Measurements from ENCODE around the gene EPHA2. TPM values are rescaled to one million over a fixed set of nuclear protein-coding genes. Genes with fewer than 3 reads are reported as not detected.
A peak's percentile ranks its signal among the peaks of the same experiment; 100 is the strongest.

EPHA2 gene
- polyA plus RNA-seq, 2 of the 4 experiments (the other 2 are of a cell fraction), result 59.3 to 93.2 TPM

DNA sequence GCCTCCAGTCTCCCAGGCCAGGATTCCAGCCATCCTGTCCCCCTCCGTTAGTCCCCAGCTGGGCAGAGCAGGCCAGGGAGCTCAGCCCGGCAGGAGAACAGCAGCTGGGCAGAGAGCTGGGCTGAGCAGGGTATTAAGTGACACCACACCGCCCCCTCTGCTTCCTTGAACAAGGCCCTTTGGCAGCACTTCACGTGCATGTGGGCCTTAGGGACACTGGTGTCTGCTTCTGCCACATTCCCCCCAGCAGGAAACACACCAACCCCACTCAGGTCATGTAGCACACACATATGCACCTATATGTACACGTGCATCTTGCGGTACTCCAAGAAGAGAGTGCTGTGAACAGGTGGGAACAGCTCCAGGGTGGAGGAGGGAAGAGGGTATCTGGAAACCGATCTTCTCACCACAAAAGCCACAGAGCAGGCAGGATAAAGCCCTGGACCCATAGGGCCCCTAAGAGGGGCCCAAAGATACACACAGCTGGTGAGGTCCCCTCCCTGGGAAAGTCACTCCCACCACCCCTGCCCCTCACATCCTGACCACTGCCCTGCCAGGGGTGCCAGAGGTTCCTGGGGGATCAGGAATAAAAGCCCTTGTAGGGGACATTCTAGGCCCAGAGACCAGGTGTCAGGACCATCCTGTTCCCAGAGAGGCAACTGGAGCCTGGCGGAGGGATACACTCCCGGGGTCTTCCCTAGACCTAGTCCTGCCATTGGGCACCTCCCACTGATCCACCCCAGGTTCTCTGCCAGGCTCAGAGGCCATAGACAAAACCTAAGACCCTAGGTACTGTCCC lies 4.5 kb downstream of the EPHA2 start (continued):
- TF ChIP-seq POLR2A (IDR thresholded peaks at IDR 0.05; ENCODE audit: low read length), result no peak
- TF ChIP-seq SREBF2 (IDR thresholded peaks at IDR 0.05), result no peak
- TF ChIP-seq, protein P1, sequence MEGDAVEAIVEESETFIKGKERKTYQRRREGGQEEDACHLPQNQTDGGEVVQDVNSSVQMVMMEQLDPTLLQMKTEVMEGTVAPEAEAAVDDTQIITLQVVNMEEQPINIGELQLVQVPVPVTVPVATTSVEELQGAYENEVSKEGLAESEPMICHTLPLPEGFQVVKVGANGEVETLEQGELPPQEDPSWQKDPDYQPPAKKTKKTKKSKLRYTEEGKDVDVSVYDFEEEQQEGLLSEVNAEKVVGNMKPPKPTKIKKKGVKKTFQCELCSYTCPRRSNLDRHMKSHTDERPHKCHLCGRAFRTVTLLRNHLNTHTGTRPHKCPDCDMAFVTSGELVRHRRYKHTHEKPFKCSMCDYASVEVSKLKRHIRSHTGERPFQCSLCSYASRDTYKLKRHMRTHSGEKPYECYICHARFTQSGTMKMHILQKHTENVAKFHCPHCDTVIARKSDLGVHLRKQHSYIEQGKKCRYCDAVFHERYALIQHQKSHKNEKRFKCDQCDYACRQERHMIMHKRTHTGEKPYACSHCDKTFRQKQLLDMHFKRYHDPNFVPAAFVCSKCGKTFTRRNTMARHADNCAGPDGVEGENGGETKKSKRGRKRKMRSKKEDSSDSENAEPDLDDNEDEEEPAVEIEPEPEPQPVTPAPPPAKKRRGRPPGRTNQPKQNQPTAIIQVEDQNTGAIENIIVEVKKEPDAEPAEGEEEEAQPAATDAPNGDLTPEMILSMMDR (IDR thresholded peaks at IDR 0.05), result no peak

DNA sequence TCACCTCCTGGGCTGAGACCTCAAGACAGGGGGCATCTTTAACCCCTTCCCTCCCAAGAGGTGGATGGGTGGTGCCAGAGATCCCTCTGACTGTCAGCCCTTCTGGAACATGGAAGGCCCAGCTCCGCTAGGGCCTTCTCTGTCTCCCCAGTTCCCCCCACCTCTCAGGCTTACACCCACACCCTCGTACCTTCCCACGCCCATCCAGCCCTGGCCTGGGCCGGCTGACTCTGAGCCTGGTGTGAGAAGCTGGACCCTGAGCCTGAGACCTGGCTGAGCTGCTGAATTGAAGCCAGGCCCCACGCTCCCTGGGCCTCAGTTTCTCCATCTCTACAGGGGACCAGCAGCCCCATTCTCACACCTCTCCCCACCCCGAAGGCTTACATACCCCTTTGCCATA lies 5.4 kb downstream of the EPHA2 start:
- FAIRE-seq, result no peak
- CTCF ChIA-PET, result interaction anchor here (1.1 to 16.2 kb wide), 3 partner anchors 9 to 73 kb away, joined by 3 to 222 read pairs (median 152); partner anchors contain the start of gene FAM131C

DNA sequence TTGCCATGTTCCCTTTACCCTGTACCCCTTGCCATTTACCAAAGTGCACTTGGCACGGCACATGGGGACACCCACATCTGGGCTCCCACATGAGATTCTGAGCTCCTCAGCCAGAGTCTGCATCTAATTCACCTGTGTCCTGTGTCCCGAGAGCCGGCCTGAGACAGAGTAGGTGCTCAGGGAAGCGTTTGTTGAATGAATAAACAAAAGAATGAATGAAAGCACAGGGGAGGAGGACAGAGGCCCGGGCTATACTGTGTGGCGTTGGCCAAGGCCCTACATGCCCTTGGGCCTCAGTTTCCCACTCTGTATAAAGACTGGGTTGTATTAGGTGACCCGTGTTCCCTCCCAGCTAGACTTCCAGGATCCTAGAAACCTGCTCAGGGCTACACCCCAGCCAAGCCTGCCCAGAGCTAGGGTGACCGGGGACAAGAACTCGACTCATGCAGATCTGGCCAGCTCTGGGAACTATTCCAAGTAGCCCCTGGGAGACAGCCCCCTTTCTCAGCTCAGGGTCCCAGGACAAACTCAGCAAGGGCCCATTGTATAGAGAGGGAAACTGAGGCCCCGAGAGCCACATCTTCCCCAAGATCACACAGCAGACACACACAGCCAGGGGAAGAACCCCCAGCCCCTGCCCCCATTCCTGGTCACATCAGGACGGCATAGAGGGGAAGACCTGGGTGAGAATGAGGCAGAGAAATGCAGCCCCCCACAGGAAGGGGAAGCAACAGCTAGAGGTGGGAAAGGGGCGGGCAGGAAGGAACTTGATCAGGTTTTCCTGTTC lies 6.0 kb downstream of the EPHA2 start:
- DNase-seq (ENCODE audit: low read depth in 1 of 2, low spot score in 1 of 2) (no peak), FAIRE-seq (no peak), ATAC-seq (no peak)
- no peaks in the 10 kb centered on the region for H3K9me3 ChIP-seq
- H3K4me1 ChIP-seq, result peaks cover 74% of the 10 kb centered on the region
- no peak overlapping the region for H3K4me3 ChIP-seq
- peak overlapping the region; percentile 97 to 100 for H3K27ac ChIP-seq
- WGBS (ENCODE audit: missing lambda C conversion rate), result 75% methylated on average over 12 of the region's 12 CpGs
- TF ChIP-seq JUN (IDR thresholded peaks at IDR 0.05) (0 out of 5 replicates have a peak, but pooled peaks of 1 of the 2 experiments have one; percentile 19), HOXB13 (CRISPR knock-in tag; IDR thresholded peaks at IDR 0.05; ENCODE audit: low read depth) (no peak)
- POLR2A ChIA-PET, result no interaction called here
- CTCF ChIA-PET, result interaction anchor here (1.2 to 16.2 kb wide), 3 partner anchors 36 to 72 kb away, joined by 3 to 222 read pairs (median 152); partner anchors contain the start of gene FAM131C
- peak overlapping the region; percentile 98 for H3K4me2 ChIP-seq

More for the DNA sequence above, 5.4 kb downstream of the EPHA2 start:
- peak overlapping the region; percentile 98 for H3K4me2 ChIP-seq
- TF ChIP-seq MAX (IDR thresholded peaks at IDR 0.05) (no peak), EP300 (IDR thresholded peaks at IDR 0.05) (no peak), ZFP36 (IDR thresholded peaks at IDR 0.05; ENCODE audit: borderline replicate concordance, partially characterized antibody) (no peak), ZC3H11A (IDR thresholded peaks at IDR 0.05) (no peak), ZSCAN20 (CRISPR knock-in tag; IDR thresholded peaks at IDR 0.05) (no peak), HMGXB4 (CRISPR knock-in tag; IDR thresholded peaks at IDR 0.05; ENCODE audit: borderline replicate concordance) (no peak), FOXS1 (CRISPR knock-in tag; IDR thresholded peaks at IDR 0.05) (no peak)
- H3K27ac ChIP-seq, result peak overlapping the region; percentile 97 to 100
- peaks cover 68% of the 10 kb centered on the region for H3K4me1 ChIP-seq
- POLR2A ChIA-PET, result interaction anchor here (1.8 kb wide), 1 partner anchor 33 kb away, joined by 4 read pairs; no protein-coding TSS in a partner anchor
- ATAC-seq (no peak), DNase-seq (ENCODE audit: low read depth in 1 of 2, low spot score in 1 of 2) (no peak)
- peak overlapping the region; percentile 93 for H3K4me3 ChIP-seq
- WGBS (ENCODE audit: missing lambda C conversion rate), result 67% methylated on average over 6 of the region's 6 CpGs
- H3K9me3 ChIP-seq, result no peaks in the 10 kb centered on the region

DNA sequence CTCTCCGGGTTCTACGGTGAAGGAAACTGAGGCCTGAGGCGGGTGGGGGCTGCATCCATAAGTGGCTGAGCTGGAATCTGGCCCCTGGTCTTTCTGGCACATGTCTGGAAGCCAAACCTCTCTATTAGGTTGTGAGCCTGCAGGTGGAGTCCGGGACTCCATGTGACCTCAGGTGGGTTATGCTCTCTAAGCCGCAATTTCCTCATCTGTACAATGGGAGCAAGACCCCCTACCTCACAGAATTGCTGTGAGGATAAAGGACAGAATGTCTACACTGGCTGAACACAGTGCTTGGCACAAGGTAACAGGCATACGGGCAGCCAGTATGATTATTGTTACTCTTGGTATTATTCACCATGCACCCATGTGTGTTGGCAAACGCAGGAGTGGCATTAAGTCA lies 6.7 kb downstream of the EPHA2 start:
- ChIA-PET POLR2A (no interaction called here), CTCF (interaction anchor here (1.2 to 16.2 kb wide), 4 partner anchors 37 to 94 kb away, joined by 3 to 222 read pairs (median 78); partner anchors contain the start of gene FAM131C)
- Histone ChIP-seq H3K4me3 (no peak overlapping the region), H3K4me2 (peak overlapping the region; percentile 98; the same call in 1 of the 3 replicates), H3K4me1 (peaks cover 82% of the 10 kb centered on the region), H3K9me3 (no peaks in the 10 kb centered on the region), H3K27ac (peak overlapping the region; percentile 97 to 100; a peak in 4 of 6 replicates)
- TF ChIP-seq MAX (IDR thresholded peaks at IDR 0.05) (0 out of 2 replicates have a peak, but pooled peaks have one; percentile 13), KDM1A (IDR thresholded peaks at IDR 0.05; ENCODE audit: low read depth) (0 out of 2 replicates have a peak, but pooled peaks have one; percentile 18), CHD2 (IDR thresholded peaks at IDR 0.05; ENCODE audit: low read length, partially characterized antibody) (no peak)
- FAIRE-seq, result no peak
- ATAC-seq, result no peak
- WGBS (ENCODE audit: missing lambda C conversion rate), result 85% methylated on average over 7 of the region's 7 CpGs
- no peak for DNase-seq (ENCODE audit: low read depth in 1 of 2, low spot score in 1 of 2)

All from A549 (cell line).